M059J (cell line): ENCODE results near the gene PKN1. TPM values are rescaled to one million over a fixed set of nuclear protein-coding genes. Genes with fewer than 3 reads are reported as not detected.

ENCODE experiments used
- DNase-seq: peaks from one replicate; pipeline ENCODE4 v3.0.0-alpha.2; 2012; ENCODE audit warnings: low read depth
- total RNA-seq: library from RNA; depleted of rRNA; stranded (reverse); fragments of >200 nt; shearing (Covaris generic); gene quantifications from 2 replicates; pipeline ENCODE4 v1.2.3, GENCODE V29; 2014; rRNA removed

Gene PKN1
- total RNA-seq, 1 experiment from 2014 or later, result 51.6 TPM

DNA sequence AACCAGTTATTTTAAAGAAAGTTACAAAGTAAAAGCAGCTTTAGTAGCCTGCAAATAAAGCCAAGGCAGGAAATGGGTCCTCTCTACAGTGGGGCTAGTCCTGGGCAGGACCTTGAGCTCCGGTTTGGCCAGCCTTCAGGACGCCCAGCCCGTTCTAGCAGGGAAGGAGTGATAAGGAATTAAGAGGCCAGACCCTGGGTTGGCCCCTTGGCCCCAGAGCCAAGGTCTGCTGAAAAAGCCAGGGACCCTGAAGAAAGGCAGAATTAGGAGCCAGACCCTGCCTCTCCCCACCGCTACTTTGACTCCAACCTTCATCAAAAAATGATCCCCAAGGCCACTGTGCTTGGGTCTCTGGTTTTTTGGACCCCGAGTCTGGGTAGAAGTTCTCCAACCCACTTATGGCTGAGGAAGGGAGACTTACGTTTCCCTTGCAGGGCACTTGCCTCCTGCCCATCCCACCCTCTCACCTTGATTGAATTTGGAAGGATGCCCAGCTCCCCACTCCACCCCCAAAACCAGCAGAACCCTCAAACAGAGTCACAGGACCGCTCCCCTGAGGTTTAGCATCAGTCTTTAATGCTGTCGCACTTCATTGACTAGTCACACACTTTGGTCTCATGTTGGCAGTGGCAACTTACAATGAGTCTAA, 81.2 kb downstream of the PKN1 start:
- no peak for DNase-seq

DNA sequence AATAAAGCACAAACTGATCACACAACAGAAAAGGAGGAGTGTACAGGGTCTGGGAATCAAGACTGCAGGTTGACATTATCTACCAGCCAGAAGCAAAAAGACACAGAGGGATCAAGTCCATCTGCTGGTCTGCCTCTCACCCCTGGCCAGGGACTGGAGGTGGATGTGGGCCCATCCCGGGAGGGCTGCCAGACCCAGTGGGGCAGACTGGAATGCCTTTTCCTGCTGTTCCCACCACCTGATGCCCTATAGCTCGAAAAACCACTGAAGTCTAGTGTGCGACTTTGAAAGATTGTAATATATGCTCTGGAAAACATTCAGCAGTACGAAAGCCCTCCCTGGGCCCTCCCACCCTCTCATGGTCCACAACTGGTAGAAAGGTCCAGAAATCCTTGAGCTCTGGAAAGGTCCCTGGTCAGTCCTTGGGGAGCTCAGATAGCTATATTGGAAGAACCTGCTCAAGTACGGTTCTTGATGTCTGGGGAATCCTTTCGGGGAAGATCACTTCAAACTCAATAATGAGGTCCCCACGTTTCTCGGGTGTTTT, 82.5 kb downstream of the PKN1 start:
- DNase-seq, result no peak

DNA sequence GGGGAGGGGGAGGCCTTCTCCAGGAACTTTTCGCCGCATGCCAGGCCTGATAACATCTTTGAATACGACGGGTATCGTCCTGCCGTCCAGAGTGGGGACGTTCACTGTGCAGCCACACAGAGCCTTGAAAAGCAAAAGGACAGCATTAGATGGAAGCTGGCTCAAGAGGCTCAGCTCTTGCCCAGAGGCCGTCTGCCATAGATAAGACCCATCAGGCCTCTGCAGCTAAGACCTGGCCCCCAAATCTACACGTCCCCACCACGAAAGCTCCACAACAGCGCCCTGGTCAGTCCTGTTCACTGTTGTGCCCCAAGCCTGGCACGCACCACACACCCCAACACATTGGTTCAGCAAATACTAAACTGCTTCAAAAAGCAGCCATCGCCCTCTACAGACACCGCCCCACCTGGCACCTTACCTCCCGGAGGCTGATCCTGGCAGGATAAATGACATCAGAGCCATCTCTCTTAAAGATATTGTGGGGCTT, 83.0 kb downstream of the PKN1 start:
- no peak for DNase-seq

DNA sequence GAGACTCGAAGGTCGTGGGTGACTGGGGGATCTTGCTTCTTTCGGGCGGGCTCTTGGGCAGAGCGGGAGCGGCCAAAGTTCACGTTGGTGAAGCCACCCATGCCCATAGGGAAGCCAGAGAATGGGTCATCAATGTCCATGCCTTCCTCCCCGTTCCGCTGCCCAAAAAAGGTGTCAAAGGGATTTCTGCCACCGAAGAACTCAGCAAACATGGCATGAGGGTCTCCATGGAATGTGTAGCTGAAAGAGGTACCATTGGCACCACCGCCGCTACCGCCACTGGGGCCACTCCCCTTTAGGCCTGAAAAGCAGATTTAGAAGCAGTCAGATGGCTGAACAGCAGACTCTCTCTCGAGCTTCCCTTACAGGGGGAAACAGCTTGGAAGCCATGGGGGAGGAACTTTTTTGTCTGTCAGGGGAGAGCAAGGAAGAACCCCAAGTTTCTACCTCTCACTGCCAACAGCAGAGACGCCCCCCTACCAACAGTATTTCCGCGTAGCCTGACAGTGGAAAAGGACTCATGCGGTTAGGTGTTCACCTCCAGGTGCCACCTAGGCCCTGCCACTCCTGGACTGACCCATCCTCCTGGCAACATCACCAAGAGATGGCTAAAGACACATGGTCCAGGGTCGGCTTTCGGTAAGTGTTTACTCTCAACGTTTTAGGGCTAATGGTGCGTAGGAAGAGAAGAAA, 83.8 kb downstream of the PKN1 start:
- DNase-seq, result no peak

DNA sequence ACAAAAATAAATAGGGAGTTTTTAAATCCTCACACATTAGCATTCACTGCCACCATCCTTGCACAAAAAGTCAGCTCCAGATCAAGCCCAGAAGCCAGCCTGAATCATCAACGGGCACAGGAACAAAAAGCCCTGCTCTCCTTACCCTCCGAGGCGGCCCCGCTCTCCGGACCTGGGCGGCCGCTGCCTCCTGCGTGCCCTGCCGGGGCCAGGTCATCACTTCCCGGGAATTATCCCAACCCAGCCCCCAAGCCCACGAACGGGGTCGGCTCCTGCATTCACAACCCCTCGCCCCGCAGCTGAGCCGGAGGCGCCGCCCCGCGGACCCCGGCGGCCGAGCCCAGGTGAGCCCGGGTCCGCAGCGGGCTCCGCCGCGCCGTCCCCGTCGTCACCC, 84.3 kb downstream of the PKN1 start:
- peak; percentile 31 for DNase-seq

DNA sequence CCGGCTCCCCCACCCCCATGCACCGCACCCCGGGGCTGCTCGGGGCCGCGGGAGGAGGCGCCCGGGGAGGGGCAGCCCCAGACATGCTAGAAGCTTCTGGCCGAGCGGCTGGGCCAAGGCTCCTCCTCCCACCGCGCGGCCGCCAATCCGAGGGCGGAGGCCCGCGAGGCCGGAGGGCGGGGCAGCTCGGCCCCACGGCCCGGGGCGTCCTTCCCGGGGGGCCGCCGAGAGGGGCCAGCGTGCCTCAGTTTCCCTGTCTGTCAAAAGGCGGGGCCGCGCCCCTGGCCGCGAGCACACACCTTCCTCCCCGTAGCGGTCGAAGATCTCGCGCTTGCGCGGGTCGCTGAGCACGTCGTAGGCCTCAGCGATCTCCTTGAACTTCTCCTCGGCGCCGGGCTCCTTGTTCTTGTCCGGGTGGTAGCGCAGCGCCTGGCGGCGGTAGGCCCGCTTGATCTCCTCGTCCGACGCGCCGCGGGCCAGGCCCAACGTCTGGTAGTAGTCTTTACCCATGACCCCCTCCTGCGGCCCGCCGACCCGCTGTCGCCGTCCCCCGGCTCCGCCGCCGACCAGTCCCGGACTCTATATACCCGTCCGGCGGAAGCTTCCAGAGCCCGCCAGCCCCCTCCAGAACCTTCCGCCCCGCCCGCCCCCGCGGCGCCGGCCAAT, 84.9 kb downstream of the PKN1 start, which contains the start of gene DNAJB1:
Gene DNAJB1 (minus strand): TSS at position 558 of the 666 bp plus-strand sequence. CDS start 48 bp downstream, at position 510.
- peak; percentile 73 for DNase-seq

DNA sequence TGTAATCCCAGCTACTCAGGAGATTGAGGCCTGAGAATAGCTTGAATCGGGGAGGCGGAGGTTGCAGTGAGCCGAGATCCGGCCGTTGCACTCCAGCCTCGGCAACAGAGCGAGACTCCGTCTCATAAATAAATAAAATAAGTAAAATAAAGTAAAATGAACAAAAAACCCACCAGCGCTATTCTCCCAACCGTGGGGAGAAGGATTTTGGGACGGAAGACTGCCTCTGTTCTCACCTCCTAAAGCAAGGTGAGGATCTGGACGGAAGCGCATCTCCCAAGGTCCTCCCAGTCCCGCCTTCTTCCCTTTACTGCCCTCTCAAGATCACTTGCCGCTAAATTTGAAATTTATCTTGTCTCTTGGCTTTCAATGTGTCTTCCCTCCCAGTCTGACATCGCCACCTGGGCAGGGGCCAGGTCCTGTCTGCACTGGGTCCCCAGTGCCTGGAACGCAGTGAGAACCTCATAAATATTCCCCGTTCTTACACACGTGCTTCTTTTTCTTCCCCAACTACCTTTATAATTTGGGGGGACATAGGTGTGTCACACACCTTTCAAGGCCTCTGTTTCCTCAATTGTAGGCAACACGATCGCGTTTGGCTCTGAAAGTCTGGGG, 86.2 kb downstream of the PKN1 start:
- no peak for DNase-seq

DNA sequence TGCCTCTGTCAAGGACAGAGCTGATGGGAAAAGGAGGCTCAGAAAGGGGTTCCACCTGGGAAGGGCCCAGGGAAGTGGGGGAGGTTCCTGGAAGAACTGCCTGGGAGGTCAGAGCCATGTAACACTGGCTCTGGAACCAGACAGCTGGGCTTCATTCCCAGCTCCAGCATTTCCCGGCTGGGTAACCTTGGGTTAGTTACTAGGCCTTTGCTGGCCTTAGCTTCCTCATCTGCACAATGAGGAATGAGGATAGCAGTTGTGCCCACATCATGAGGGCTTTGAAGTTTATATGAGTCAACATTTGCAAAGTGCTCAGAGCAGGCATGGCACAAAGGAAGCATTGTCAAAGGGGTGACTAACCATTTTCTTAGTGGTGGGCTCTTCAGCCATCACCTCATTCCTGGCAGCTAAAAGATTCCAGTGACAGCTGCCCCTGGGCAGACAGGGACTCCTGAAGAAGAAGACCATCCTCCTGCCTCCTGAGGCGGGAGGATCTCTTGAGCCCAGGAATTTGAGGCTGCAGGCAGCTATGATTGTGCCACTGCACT, 86.8 kb downstream of the PKN1 start:
- DNase-seq, result peak; percentile 98

DNA sequence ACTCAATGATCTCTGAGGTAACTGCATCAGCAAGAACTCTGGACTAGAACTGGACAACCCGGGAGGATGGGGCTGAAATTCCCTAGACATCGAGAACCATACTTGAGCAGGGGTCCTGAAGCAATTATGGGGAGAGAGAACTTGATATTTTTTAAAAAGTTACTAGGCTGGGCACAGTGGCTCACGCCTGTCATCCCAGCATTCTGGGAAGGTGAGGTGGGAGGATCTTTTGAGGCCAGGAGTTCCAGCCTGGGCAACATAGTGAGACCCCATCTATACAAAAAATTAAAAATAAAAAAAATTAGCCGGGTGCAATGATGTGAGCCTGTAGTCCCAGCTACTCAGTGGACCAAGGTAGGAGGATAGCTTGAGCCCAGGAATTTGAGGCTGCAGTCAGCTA, 87.4 kb downstream of the PKN1 start:
- DNase-seq, result no peak

Other genes with a start within 250 kb of the PKN1 start
- gene ADGRL1, start 227.1 kb upstream of the PKN1 start, total RNA-seq, result 2.4 and 4.8 TPM in 2 replicates
- gene ADGRE5, start 51.9 kb upstream of the PKN1 start, total RNA-seq, result 13.0 and 13.8 TPM in 2 replicates
- gene DDX39A, start 14.0 kb upstream of the PKN1 start, total RNA-seq, result 56.1 and 65.3 TPM in 2 replicates
- 0.12 TPM in 1 of 2 replicates, not detected in the other for gene PTGER1, start 42.0 kb downstream of the PKN1 start, total RNA-seq
- 43.5 and 114 TPM in 2 replicates for gene GIPC1, start 62.8 kb downstream of the PKN1 start, total RNA-seq
- 114 and 138 TPM in 2 replicates for gene DNAJB1, start 85.1 kb downstream of the PKN1 start, total RNA-seq
- 126 and 160 TPM in 2 replicates for gene TECR, start 96.3 kb downstream of the PKN1 start, total RNA-seq
- gene NDUFB7, start 138.8 kb downstream of the PKN1 start, total RNA-seq, result 292 and 321 TPM in 2 replicates
- gene CLEC17A, start 149.8 kb downstream of the PKN1 start, total RNA-seq, result not detected in 2 replicates
- gene ADGRE3, start 241.5 kb downstream of the PKN1 start, total RNA-seq, result not detected in 2 replicates